HG03060 (cell line): ENCODE measurements around the gene TRIM17.

Source experiments
- ATAC-seq: cut with Tn5 transposase; IDR thresholded peaks from one replicate; pipeline ENCODE4 v1.9.1; 2021; ENCODE audit warnings: low read depth, moderate number of reproducible peaks; ENCODE audit not compliant: unreplicated experiment

Gene TRIM17, protein sequence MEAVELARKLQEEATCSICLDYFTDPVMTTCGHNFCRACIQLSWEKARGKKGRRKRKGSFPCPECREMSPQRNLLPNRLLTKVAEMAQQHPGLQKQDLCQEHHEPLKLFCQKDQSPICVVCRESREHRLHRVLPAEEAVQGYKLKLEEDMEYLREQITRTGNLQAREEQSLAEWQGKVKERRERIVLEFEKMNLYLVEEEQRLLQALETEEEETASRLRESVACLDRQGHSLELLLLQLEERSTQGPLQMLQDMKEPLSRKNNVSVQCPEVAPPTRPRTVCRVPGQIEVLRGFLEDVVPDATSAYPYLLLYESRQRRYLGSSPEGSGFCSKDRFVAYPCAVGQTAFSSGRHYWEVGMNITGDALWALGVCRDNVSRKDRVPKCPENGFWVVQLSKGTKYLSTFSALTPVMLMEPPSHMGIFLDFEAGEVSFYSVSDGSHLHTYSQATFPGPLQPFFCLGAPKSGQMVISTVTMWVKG

GRCh38 chr1:228416217-228416933 is at the start of gene TRIM17:
TRIM17 (minus strand) TSS chr1:228416861; CDS start chr1:228415072, 1,789 bp downstream.
- no peak for ATAC-seq

DNA sequence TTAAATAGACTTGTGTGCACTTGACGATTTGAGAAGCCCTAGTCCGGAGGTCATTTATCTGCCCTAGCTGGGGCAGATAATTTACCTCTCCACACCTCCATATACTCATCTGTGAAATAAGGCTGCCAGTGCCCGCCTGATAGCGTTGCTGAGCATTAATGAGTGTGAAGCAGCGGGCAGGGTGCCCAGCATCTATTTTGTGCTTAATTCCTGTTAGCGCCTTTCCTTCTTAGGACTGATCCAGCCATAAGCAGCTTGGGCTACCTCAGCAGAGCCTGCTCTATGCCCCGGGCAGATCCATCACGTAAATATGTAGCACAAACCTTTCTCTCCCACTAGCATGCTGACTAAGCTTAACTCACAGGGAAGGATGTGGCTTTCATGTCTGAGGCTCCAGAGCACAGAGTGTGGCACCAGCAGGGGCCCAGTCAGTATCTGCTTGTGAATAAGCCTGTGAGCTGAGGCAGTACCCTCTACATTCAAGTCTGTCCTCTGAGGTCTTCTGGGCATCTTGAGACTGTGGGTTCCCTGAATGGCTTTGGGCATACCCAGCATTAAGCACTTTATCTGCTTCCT is 49.0 kb upstream of the TRIM17 start:
- ATAC-seq, result no peak

- ATAC-seq, result no peak
These were observed 48.5 kb upstream of the TRIM17 start for GRCh38 chr1:228465141-228465540.

GRCh38 chr1:228464487-228464983 is 47.9 kb upstream of the TRIM17 start:
- ATAC-seq, result peak; percentile 70

DNA sequence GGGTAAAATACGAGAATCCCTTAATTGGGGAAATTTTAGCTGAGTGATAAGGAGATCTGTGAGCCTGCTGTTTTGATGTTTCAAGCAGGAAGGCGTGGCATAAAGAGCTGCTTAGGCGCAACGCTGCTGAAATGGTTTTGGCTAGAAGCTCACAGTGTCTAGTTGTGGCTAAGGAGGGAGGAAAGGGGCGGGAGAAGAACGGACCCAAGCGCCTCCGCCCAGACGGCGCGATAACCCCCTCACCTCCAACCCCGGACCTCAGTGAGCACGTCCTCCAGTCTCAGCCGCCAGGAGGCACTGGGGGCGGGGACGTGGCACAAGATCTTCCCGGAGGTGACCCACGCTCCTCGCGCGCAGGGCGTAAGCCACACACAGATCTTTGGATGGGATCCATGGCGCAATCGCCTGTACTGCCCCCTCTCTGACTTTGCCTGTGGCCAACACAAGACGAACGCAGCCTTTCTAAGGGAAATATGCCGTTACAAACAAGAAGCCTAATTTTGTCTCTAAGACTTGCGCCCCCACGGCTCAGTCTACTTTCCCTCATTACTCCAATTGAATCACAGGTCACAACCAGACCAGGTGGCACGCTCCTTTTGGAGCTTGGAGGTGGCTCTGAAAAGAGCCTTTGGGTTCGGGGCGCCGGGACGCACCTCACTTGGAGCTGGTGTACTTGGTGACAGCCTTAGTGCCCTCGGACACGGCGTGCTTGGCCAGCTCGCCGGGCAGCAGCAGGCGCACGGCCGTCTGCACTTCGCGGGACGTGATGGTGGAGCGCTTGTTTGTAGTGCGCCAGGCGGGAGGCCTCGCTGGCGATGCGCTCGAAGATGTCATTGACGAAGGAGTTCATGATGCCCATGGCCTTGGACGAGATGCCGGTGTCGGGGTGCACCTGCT is 47.1 kb upstream of the TRIM17 start:
- ATAC-seq, result peak; percentile 41

DNA sequence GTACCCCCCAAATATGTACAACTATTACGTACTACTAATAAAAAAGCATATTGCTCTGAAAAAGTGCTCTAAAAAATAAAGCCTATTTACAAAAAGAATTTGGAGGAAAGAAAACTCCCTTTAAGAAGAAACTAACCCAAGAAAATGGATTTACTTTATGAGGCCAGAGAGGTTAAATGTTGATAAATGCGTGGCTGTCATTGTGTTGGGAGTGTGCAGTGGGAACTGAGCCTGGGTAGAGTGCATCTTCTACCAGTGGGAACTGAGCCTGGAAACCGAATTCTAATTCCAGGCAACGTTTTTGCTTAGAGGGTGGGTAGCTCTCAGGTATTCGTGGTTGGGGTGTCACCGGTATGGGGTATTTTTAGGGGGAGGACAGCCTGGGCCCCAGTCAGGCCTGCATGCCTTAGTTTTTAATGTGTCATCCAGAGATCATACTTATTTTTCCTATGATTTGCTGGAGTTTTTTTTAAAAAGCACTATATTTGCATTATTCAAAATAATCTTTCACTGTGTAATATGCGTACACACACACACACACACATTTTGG is 46.4 kb upstream of the TRIM17 start:
- ATAC-seq, result no peak

DNA sequence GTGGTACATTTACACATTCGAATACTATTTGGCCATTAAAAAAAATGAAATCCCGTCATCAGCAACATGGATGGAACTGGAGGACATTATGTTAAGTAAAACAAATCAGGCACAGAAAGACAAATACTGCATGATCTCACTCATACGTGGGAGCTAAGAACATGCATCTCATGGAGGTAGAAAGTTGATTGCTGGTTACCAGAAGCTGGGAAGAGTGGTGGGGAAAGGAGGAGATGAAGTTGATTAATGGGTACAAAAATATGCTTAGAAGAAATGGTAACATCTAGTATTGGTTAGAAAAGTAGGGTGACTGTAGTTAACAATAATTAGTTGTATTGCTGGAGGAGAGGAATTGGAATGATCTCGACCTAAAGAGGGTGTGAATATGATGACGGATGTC is 45.9 kb upstream of the TRIM17 start:
- no peak for ATAC-seq

DNA sequence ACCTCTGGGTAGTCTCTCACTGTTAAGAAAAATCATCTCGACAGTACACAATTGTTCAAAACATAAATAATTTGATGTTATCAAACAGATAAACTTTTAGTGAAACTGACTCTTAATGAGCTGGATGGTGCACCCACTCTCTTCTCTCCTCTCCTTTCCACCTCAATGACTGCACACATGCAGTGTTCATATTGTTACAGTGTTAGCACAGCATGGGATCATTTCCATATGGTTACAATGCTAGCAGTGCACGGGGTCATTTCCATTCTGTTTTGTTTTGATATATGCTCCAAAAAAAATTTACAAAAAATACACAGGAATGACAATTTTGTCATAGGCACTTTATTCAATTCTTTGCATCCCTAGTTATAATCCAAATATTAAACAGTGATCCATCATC is 44.2 kb upstream of the TRIM17 start:
- no peak for ATAC-seq

DNA sequence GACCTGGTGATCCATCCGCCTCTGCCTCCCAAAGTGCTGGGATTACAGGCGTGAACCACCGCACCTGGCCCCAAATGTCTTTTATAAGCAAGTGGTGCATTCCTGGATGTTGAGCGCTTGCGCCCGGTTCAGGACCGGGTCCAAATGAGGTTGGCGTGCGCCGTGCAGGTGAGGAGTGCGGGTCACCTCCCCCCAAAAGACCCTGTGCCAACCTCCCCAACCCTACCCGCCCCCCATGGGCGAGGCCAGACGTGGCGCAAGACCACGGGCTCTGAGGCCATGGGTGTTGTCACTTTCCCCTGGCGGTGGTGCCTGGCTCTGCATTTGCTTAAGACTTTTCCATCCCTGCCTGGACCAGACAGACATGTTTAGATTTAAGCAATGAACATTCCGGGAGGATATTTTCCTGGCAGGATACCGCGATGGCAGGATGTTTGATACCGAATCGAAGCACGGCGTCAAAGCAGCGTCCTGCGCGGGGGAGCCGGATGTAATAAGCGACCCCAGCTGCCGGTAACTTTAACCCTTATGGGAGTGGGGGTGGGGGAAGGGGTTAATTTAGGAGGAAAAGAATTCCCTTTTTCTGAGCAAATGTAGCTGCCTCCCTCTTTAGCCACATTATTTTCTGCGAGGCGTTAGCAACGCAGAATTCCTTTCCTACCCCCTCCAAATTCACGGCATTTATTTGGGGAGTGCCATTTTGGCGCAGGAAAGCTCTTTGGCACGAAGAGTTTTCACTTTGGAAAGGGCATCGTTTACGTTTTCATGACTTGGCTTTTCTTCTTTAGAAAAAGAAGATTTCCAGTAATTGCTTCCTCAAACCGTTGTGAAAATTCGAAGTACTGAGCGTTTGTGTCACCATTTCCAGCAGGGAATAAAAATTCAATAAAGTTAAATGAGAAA is 42.7 kb upstream of the TRIM17 start:
- ATAC-seq, result no peak

- peak; percentile 90 for ATAC-seq
These were observed 40.9 kb upstream of the TRIM17 start for GRCh38 chr1:228457396-228458176.

- no peak for ATAC-seq
These were observed 40.3 kb upstream of the TRIM17 start for GRCh38 chr1:228457017-228457395.

- ATAC-seq, result no peak
These were observed 39.8 kb upstream of the TRIM17 start for GRCh38 chr1:228456252-228457016.

- ATAC-seq, result no peak
These were observed 39.1 kb upstream of the TRIM17 start for GRCh38 chr1:228455715-228456114.

GRCh38 chr1:228454238-228454637 is 37.6 kb upstream of the TRIM17 start:
- ATAC-seq, result no peak

- ATAC-seq, result no peak
These were observed 37.0 kb upstream of the TRIM17 start for GRCh38 chr1:228453614-228454013.

- no peak for ATAC-seq
These were observed 36.4 kb upstream of the TRIM17 start for GRCh38 chr1:228453022-228453560.
